Gastroesophageal sphincter (tissue), 4 donors: Measurements from ENCODE around the gene ALK. TPM values are rescaled to one million over a fixed set of nuclear protein-coding genes. Genes with fewer than 3 reads are reported as not detected.

ENCODE experiments used
- ATAC-seq: fragments of 150-250 bp; one replicate; pipeline ENCODE4 v1.9.1; 2016; ENCODE audit warnings: mild to moderate bottlenecking, moderate library complexity
- H3K27ac ChIP-seq, 4 donors: fragments of 200-600 bp; sonication (generic) in 3 of 4; 1 replicate in 3 of 4; 2 replicates in 1 of 4; pipeline ENCODE4 v1.5.1; 2016 to 2019
- H3K27me3 ChIP-seq: fragments of 200-600 bp; sonication (generic); one replicate; pipeline ENCODE4 v1.5.1; 2019
- H3K36me3 ChIP-seq, 2 donors: fragments of 200-600 bp; sonication (generic); one replicate each; pipeline ENCODE4 v1.5.1; 2019; ENCODE audit warnings: control low read depth in 1 of 2
- H3K4me1 ChIP-seq, 3 donors: fragments of 200-600 bp; sonication (generic); 1 replicate in 2 of 3; 2 replicates in 1 of 3; pipeline ENCODE4 v1.5.1; 2016 to 2019; ENCODE audit warnings: control low read depth in 2 of 3
- H3K4me3 ChIP-seq, 2 donors: fragments of 200-600 bp; sonication (generic); one replicate each; pipeline ENCODE4 v1.5.1; 2019; ENCODE audit warnings: mild to moderate bottlenecking in 1 of 2, moderate library complexity in 1 of 2
- H3K9me3 ChIP-seq, 3 donors: fragments of 200-600 bp; sonication (generic); one replicate each; pipeline ENCODE4 v1.5.1; 2017 to 2019; ENCODE audit warnings: control low read depth in 2 of 3
- EP300 ChIP-seq: sonication (generic); formaldehyde crosslinking; IDR thresholded peaks from one replicate; pipeline ENCODE4 v1.6.1; 2017; ENCODE audit warnings: antibody characterized with exemption, mild to moderate bottlenecking
- POLR2A ChIP-seq, 2 donors: fragments of 450-650 bp; IDR thresholded peaks; one replicate each; pipeline ENCODE4 v1.6.1; 2017; ENCODE audit warnings: antibody characterized with exemption in 2 of 2, mild to moderate bottlenecking in 2 of 2, moderate library complexity in 1 of 2
- POLR2AphosphoS5 ChIP-seq: sonication (generic); formaldehyde crosslinking; IDR thresholded peaks from one replicate; pipeline ENCODE4 v1.6.1; 2017; ENCODE audit warnings: antibody characterized with exemption
- WGBS, 2 donors: methylation state at CpG; one replicate each; pipeline ENCODE4 v1.1.5; 2018; ENCODE audit warnings: low coverage in 1 of 2; 5-methylcytosine and 5-hydroxymethylcytosine counted together
- total RNA-seq, 4 donors: library from RNA; depleted of rRNA; stranded (reverse); fragments of >200 nt; gene quantifications; one replicate each; pipeline ENCODE4 v1.1.0, GENCODE V29; 2016
- TF ChIP-seq, protein P1 (sequence below), 4 experiments: fragments of 200-600 bp in 2 of 4; fragments of 450-650 bp in 2 of 4; sonication (generic) in 1 of 4; IDR thresholded peaks; one replicate each; pipeline ENCODE4 v1.5.1; 2017 to 2019; ENCODE audit warnings: antibody characterized with exemption in 4 of 4, mild to moderate bottlenecking in 2 of 4, moderate library complexity in 2 of 4

The ALK gene
- total RNA-seq, 4 donors from 2014 or later: 0.94 to 1.6 (median 1.1) TPM

- Histone ChIP-seq H3K27me3 (no peaks in the 10 kb centered on the region), H3K4me1 (no peaks in the 10 kb centered on the region), H3K27ac (no peak overlapping the region), H3K36me3 (peaks cover 0 to 44% of the 10 kb centered on the region in 2 donors), H3K9me3 (no peaks in the 10 kb centered on the region), H3K4me3 (no peak overlapping the region)
- 83 to 86% methylated on average over 5 of the region's 5 CpGs for WGBS, 2 donors
- no peak for TF ChIP-seq EP300
- TF ChIP-seq, protein P1, sequence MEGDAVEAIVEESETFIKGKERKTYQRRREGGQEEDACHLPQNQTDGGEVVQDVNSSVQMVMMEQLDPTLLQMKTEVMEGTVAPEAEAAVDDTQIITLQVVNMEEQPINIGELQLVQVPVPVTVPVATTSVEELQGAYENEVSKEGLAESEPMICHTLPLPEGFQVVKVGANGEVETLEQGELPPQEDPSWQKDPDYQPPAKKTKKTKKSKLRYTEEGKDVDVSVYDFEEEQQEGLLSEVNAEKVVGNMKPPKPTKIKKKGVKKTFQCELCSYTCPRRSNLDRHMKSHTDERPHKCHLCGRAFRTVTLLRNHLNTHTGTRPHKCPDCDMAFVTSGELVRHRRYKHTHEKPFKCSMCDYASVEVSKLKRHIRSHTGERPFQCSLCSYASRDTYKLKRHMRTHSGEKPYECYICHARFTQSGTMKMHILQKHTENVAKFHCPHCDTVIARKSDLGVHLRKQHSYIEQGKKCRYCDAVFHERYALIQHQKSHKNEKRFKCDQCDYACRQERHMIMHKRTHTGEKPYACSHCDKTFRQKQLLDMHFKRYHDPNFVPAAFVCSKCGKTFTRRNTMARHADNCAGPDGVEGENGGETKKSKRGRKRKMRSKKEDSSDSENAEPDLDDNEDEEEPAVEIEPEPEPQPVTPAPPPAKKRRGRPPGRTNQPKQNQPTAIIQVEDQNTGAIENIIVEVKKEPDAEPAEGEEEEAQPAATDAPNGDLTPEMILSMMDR (IDR thresholded peaks at IDR 0.05): no peak
- no peak for TF ChIP-seq POLR2AphosphoS5
- TF ChIP-seq POLR2A (IDR thresholded peaks at IDR 0.05): no peak
- no peak for ATAC-seq
Observed at GRCh38 chr2:29189052-29189451, 732.3 kb downstream of the ALK start.

GRCh38 chr2:29187926-29188325 is 733.5 kb downstream of the ALK start:
- 38 to 65% methylated on average over 2 of the region's 2 CpGs for WGBS, 2 donors
- Histone ChIP-seq H3K27ac (no peak overlapping the region), H3K9me3 (no peaks in the 10 kb centered on the region), H3K4me1 (no peaks in the 10 kb centered on the region), H3K4me3 (no peak overlapping the region), H3K27me3 (no peaks in the 10 kb centered on the region), H3K36me3 (peaks cover 0 to 41% of the 10 kb centered on the region in 2 donors)
- no peak for ATAC-seq
- TF ChIP-seq, protein P1 (IDR thresholded peaks at IDR 0.05): no peak
- TF ChIP-seq POLR2A (IDR thresholded peaks at IDR 0.05) (no peak), POLR2AphosphoS5 (no peak), EP300 (no peak)

DNA sequence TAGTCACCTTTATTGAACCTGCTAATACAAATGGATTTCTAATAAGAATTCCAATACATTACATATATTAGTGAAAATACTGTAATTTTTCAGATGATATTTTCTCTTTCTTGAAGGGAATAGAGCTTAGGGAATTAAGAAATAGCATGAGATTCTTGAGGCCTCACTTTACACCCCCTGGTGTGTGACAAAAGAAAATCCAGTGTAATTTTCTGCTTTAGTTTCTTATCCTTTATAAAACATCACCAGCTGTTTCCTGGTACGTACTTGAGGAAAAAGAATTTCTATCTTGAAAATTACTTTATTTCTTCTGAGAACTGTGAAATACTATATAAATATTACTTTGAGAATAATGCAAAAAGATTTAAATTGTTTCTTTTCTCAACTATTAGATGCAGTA is 734.6 kb downstream of the ALK start:
- ATAC-seq: no peak
- no peak overlapping the region for H3K27ac ChIP-seq
- H3K4me3 ChIP-seq: no peak overlapping the region
- TF ChIP-seq POLR2AphosphoS5 (no peak), EP300 (no peak), POLR2A (IDR thresholded peaks at IDR 0.05) (no peak)
- TF ChIP-seq, protein P1 (IDR thresholded peaks at IDR 0.05): no peak
- peaks cover 0 to 39% of the 10 kb centered on the region in 2 donors for H3K36me3 ChIP-seq
- H3K27me3 ChIP-seq: no peaks in the 10 kb centered on the region
- H3K4me1 ChIP-seq: no peaks in the 10 kb centered on the region
- WGBS, 2 donors: 91 to 100% methylated on average over 1 of the region's 1 CpG
- no peaks in the 10 kb centered on the region for H3K9me3 ChIP-seq

- H3K27me3 ChIP-seq: no peaks in the 10 kb centered on the region
- H3K27ac ChIP-seq: no peak overlapping the region
- H3K36me3 ChIP-seq: peaks cover 0 to 47% of the 10 kb centered on the region in 2 donors
- ATAC-seq: no peak
- WGBS, 2 donors: 92 to 100% methylated on average over 5 to 6 of the region's 6 CpGs
- no peaks in the 10 kb centered on the region for H3K4me1 ChIP-seq
- TF ChIP-seq, protein P1 (IDR thresholded peaks at IDR 0.05): no peak
- no peak for TF ChIP-seq POLR2A (IDR thresholded peaks at IDR 0.05)
- no peak for TF ChIP-seq EP300
- TF ChIP-seq POLR2AphosphoS5: no peak
- no peak overlapping the region for H3K4me3 ChIP-seq
- H3K9me3 ChIP-seq: no peaks in the 10 kb centered on the region
Observed at GRCh38 chr2:29184531-29184930, 736.9 kb downstream of the ALK start.

GRCh38 chr2:29182920-29183319 is 738.5 kb downstream of the ALK start:
- ATAC-seq: no peak
- Histone ChIP-seq H3K36me3 (peaks cover 0 to 48% of the 10 kb centered on the region in 2 donors), H3K27ac (no peak overlapping the region), H3K27me3 (no peaks in the 10 kb centered on the region), H3K4me1 (no peaks in the 10 kb centered on the region), H3K9me3 (no peaks in the 10 kb centered on the region), H3K4me3 (no peak overlapping the region)
- TF ChIP-seq EP300 (no peak), POLR2A (IDR thresholded peaks at IDR 0.05) (no peak), POLR2AphosphoS5 (no peak)
- TF ChIP-seq, protein P1 (IDR thresholded peaks at IDR 0.05): no peak
